ENCODE data around the gene PCDH11X. TPM values are rescaled to one million over a fixed set of nuclear protein-coding genes. Genes with fewer than 3 reads are reported as not detected.
"Not testable (repeated sequence)": the region's sequence is repeated elsewhere in the genome, so short reads cannot be mapped to it uniquely, and the experiment has no call there.

The PCDH11X gene, protein sequence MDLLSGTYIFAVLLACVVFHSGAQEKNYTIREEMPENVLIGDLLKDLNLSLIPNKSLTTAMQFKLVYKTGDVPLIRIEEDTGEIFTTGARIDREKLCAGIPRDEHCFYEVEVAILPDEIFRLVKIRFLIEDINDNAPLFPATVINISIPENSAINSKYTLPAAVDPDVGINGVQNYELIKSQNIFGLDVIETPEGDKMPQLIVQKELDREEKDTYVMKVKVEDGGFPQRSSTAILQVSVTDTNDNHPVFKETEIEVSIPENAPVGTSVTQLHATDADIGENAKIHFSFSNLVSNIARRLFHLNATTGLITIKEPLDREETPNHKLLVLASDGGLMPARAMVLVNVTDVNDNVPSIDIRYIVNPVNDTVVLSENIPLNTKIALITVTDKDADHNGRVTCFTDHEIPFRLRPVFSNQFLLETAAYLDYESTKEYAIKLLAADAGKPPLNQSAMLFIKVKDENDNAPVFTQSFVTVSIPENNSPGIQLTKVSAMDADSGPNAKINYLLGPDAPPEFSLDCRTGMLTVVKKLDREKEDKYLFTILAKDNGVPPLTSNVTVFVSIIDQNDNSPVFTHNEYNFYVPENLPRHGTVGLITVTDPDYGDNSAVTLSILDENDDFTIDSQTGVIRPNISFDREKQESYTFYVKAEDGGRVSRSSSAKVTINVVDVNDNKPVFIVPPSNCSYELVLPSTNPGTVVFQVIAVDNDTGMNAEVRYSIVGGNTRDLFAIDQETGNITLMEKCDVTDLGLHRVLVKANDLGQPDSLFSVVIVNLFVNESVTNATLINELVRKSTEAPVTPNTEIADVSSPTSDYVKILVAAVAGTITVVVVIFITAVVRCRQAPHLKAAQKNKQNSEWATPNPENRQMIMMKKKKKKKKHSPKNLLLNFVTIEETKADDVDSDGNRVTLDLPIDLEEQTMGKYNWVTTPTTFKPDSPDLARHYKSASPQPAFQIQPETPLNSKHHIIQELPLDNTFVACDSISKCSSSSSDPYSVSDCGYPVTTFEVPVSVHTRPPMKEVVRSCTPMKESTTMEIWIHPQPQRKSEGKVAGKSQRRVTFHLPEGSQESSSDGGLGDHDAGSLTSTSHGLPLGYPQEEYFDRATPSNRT (N-terminal part only)
- not detected for polyA plus RNA-seq (2012; ENCODE audit: insufficient read length, low read depth)

- TF ChIP-seq POLR2AphosphoS5 (IDR thresholded peaks at IDR 0.05; ENCODE audit: low read depth, low read length); TAF1 (IDR thresholded peaks at IDR 0.05; ENCODE audit: borderline replicate concordance, insufficient read depth, low read length): not testable (repeated sequence)
- TF ChIP-seq, protein P1, sequence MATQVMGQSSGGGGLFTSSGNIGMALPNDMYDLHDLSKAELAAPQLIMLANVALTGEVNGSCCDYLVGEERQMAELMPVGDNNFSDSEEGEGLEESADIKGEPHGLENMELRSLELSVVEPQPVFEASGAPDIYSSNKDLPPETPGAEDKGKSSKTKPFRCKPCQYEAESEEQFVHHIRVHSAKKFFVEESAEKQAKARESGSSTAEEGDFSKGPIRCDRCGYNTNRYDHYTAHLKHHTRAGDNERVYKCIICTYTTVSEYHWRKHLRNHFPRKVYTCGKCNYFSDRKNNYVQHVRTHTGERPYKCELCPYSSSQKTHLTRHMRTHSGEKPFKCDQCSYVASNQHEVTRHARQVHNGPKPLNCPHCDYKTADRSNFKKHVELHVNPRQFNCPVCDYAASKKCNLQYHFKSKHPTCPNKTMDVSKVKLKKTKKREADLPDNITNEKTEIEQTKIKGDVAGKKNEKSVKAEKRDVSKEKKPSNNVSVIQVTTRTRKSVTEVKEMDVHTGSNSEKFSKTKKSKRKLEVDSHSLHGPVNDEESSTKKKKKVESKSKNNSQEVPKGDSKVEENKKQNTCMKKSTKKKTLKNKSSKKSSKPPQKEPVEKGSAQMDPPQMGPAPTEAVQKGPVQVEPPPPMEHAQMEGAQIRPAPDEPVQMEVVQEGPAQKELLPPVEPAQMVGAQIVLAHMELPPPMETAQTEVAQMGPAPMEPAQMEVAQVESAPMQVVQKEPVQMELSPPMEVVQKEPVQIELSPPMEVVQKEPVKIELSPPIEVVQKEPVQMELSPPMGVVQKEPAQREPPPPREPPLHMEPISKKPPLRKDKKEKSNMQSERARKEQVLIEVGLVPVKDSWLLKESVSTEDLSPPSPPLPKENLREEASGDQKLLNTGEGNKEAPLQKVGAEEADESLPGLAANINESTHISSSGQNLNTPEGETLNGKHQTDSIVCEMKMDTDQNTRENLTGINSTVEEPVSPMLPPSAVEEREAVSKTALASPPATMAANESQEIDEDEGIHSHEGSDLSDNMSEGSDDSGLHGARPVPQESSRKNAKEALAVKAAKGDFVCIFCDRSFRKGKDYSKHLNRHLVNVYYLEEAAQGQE (IDR thresholded peaks at IDR 0.05; ENCODE audit: insufficient read depth in 1 of 2, low read depth in 2 of 2, low read length in 2 of 2) = not testable (repeated sequence)
Measured at GRCh38 chrX:91779135-91779534, at the start of gene PCDH11X. Gene PCDH11X (plus strand): TSS chrX:91779375. CDS start chrX:91835505, 56,130 bp downstream.

All from PFSK-1 (cell line).